Endothelial cell of umbilical vein (primary cell): ENCODE data around the gene GRIA4. TPM values are rescaled to one million over a fixed set of nuclear protein-coding genes. Genes with fewer than 3 reads are reported as not detected.

ENCODE experiments used
- BruUV-seq: library from RNA; stranded (reverse); fragments of 400-500 nt; replicated peaks from 2 replicates; lab custom pipeline; 2021; lab: Mats Ljungman, UMichigan
- CTCF ChIA-PET: fragments of 300-600, 350-600 bp; sonication (Branson Sonifier 250); formaldehyde crosslinking; loops from one replicate; lab custom pipeline; 2021; ENCODE audit warnings: antibody characterized with exemption, inconsistent platforms; lab: Charles Lee
- POLR2A ChIA-PET: fragments of 300-600, 350-600 bp; sonication (Branson Sonifier 250); formaldehyde crosslinking; loops from one replicate; lab custom pipeline; 2021; ENCODE audit warnings: antibody characterized with exemption, inconsistent platforms; lab: Charles Lee
- DNase-seq: peaks from one replicate; pipeline ENCODE4 v3.0.0-alpha.2; 2011; ENCODE audit warnings: low read depth, low spot score
- FAIRE-seq: peaks from 2 replicates; lab custom pipeline; 2011; peaks lifted over from hg19 to GRCh38; lab: Jason Lieb, UNC
- H2AFZ ChIP-seq: 2 replicates; pipeline ENCODE4 v1.6.0; 2012; ENCODE audit warnings: low read depth, low read length, control low read depth, inconsistent platforms
- H3K27ac ChIP-seq: 2 replicates; pipeline ENCODE4 v1.5.1; 2011; ENCODE audit warnings: low read depth, mild to moderate bottlenecking, control low read depth, low read length, moderate library complexity; ENCODE audit not compliant: insufficient read depth
- H3K27me3 ChIP-seq, 2 experiments: 2 replicates each; pipeline versions ENCODE4 v1.6.0 to v1.6.1; 2011; ENCODE audit warnings: low read length in 2 of 2, mixed read lengths in 1 of 2; ENCODE audit not compliant: control insufficient read depth in 2 of 2, insufficient read depth in 2 of 2
- H3K36me3 ChIP-seq, 2 experiments: 2 replicates in 1 of 2; 3 replicates in 1 of 2; pipeline ENCODE4 v1.5.1; 2011; ENCODE audit warnings: low read length in 2 of 2, mild to moderate bottlenecking in 1 of 2, moderate library complexity in 1 of 2; ENCODE audit not compliant: control insufficient read depth in 2 of 2, insufficient read depth in 2 of 2; ENCODE audit errors: extremely low read depth in 1 of 2
- H3K4me1 ChIP-seq: 3 replicates; pipeline ENCODE4 v1.5.1; 2011; ENCODE audit warnings: mild to moderate bottlenecking, low read length; ENCODE audit not compliant: control insufficient read depth, insufficient read depth; ENCODE audit errors: extremely low read depth
- H3K4me2 ChIP-seq: 2 replicates; pipeline ENCODE4 v1.6.1; 2011; ENCODE audit warnings: low read length, control low read depth, mixed read lengths; ENCODE audit not compliant: insufficient read depth
- H3K4me3 ChIP-seq, 3 experiments: fragments of 200-600 bp in 1 of 3; sonication (generic), shearing (Covaris generic) in 1 of 3; replicated peaks in 1 of 3; 2 replicates each; pipeline ENCODE4 v1.5.1; 2011 to 2016; ENCODE audit warnings: control low read depth in 3 of 3, low read length in 3 of 3, mild to moderate bottlenecking in 2 of 3, inconsistent platforms in 1 of 3, low read depth in 1 of 3, moderate library complexity in 1 of 3; ENCODE audit not compliant: insufficient read depth in 1 of 3
- H3K79me2 ChIP-seq: 2 replicates; pipeline ENCODE4 v1.6.0; 2012; ENCODE audit warnings: low read length, inconsistent platforms; ENCODE audit not compliant: control insufficient read depth, insufficient read depth
- H3K9ac ChIP-seq: replicated peaks from 2 replicates; pipeline ENCODE3; 2011; ENCODE audit warnings: low read length, control low read depth; ENCODE audit not compliant: insufficient read depth; ENCODE audit errors: extremely low read depth
- H3K9me1 ChIP-seq: replicated peaks from 3 replicates; pipeline ENCODE4 v1.6.0; 2011; ENCODE audit warnings: mild to moderate bottlenecking, low read length; ENCODE audit not compliant: control insufficient read depth, insufficient read depth; ENCODE audit errors: extremely low read depth
- H3K9me3 ChIP-seq: replicated peaks from 2 replicates; pipeline ENCODE4 v1.5.1; 2012; ENCODE audit warnings: low read length, inconsistent platforms; ENCODE audit not compliant: control insufficient read depth, insufficient read depth
- H4K20me1 ChIP-seq: replicated peaks from 2 replicates; pipeline ENCODE3; 2011; ENCODE audit warnings: mild to moderate bottlenecking, low read length; ENCODE audit not compliant: control insufficient read depth, insufficient read depth; ENCODE audit errors: extremely low read depth
- CTCF ChIP-seq, 2 donors: IDR thresholded peaks; 1 replicate in 1 of 2; 2 replicates in 1 of 2; pipeline ENCODE4 v1.5.1; 2011; ENCODE audit warnings: low read length in 2 of 2, mild to moderate bottlenecking in 2 of 2, moderate library complexity in 2 of 2, control low read depth in 1 of 2, inconsistent platforms in 1 of 2, low read depth in 1 of 2; ENCODE audit not compliant: insufficient read depth in 1 of 2; ENCODE audit errors: extremely low read depth in 1 of 2
- EZH2 ChIP-seq: IDR thresholded peaks from 2 replicates; pipeline ENCODE4 v1.6.1; 2012; ENCODE audit warnings: borderline replicate concordance, low read depth, mild to moderate bottlenecking, moderate library complexity, low read length, inconsistent platforms; ENCODE audit not compliant: severe bottlenecking
- FOS ChIP-seq: IDR thresholded peaks from 2 replicates; pipeline ENCODE4 v1.6.1; 2011; ENCODE audit warnings: mild to moderate bottlenecking, low read length, moderate library complexity, borderline replicate concordance; ENCODE audit not compliant: insufficient read depth
- GATA2 ChIP-seq: IDR thresholded peaks from 2 replicates; pipeline ENCODE4 v1.7.0; 2011; ENCODE audit warnings: low read depth, mild to moderate bottlenecking, moderate library complexity, mixed read lengths, low read length; ENCODE audit not compliant: insufficient read length, insufficient read depth
- JUN ChIP-seq: IDR thresholded peaks from 2 replicates; pipeline ENCODE4 v1.6.1; 2011; ENCODE audit warnings: borderline replicate concordance, low read depth; ENCODE audit not compliant: insufficient read length, insufficient read depth
- MAX ChIP-seq: IDR thresholded peaks from 2 replicates; pipeline ENCODE4 v1.6.1; 2011; ENCODE audit not compliant: insufficient read depth, insufficient read length
- MYC ChIP-seq: IDR thresholded peaks from one replicate; pipeline ENCODE4 v1.6.1; 2011; ENCODE audit warnings: mild to moderate bottlenecking, low read depth, low read length
- POLR2A ChIP-seq: IDR thresholded peaks from 2 replicates; pipeline ENCODE4 v1.6.1; 2012; ENCODE audit warnings: low read depth, mild to moderate bottlenecking, control low read depth, low read length
- POLR2AphosphoS5 ChIP-seq: IDR thresholded peaks from 2 replicates; pipeline ENCODE4 v1.6.1; 2012; ENCODE audit warnings: low read depth, mild to moderate bottlenecking, control low read depth, low read length, moderate library complexity; ENCODE audit not compliant: insufficient read depth
- dilution Hi-C: fragments of 300-500 bp; cut with MboI; formaldehyde crosslinking; loops from one replicate; pipeline ENCODE4 v1.15.0; 2019; ENCODE audit warnings: low sequenced_read_pairs; ENCODE audit not compliant: extremely low pct_ligation_motif_present
- intact Hi-C: fragments of 100-400 bp; cut with micrococcal nuclease; formaldehyde crosslinking; loops from one replicate; pipeline ENCODE4 v1.10.0; 2022
- polyA plus RNA-seq, 4 experiments: library from polyadenylated mRNA; depleted of rRNA in 3 of 4; stranded (reverse) in 3 of 4; unstranded in 1 of 4; fragments of >200 nt; gene quantifications; 2 replicates each; pipeline versions ENCODE4 v1.2.1 to v1.2.3, GENCODE V29; 2011 to 2012; ENCODE audit warnings: missing spikeins in 1 of 4
- total RNA-seq: library from RNA; stranded (reverse); gene quantifications from 2 replicates; pipeline ENCODE4 v1.2.3, GENCODE V29; 2021

The GRIA4 gene
- total and polyA plus RNA-seq, 2 donors (not counting 3 experiments of a cell fraction or from before 2014, with no cell fraction given) = not detected

- intact Hi-C loops = no loop called here
- BruUV-seq = no TSS peak
- no peak for DNase-seq
Observed at GRCh38 chr11:105838668-105839384, 229.0 kb downstream of the GRIA4 start.

More at GRCh38 chr11:105838668-105839384, 229.0 kb downstream of the GRIA4 start:
- H3K4me3 ChIP-seq = no peak overlapping the region
- no peak overlapping the region for H3K9ac ChIP-seq
- H2AFZ ChIP-seq = no peak overlapping the region
- no peaks in the 10 kb centered on the region for H4K20me1 ChIP-seq
- dilution Hi-C loops = no loop called here
- no peaks in the 10 kb centered on the region for H3K36me3 ChIP-seq
- no peak for TF ChIP-seq FOS
- no peak for TF ChIP-seq JUN
- TF ChIP-seq CTCF (IDR thresholded peaks at IDR 0.05; ENCODE audit: extremely low read depth in 1 of 2, insufficient read depth in 1 of 2, low read depth in 1 of 2, low read length in 2 of 2) = no peak
- no peak for TF ChIP-seq MAX
- no peak for TF ChIP-seq EZH2
- TF ChIP-seq POLR2AphosphoS5 = no peak
- TF ChIP-seq POLR2A = no peak
- no peak for TF ChIP-seq GATA2
- no peak for TF ChIP-seq MYC
- CTCF ChIA-PET = interaction anchor here (1.2 kb wide), 1 partner anchor 12 kb away, joined by 3 read pairs; no protein-coding TSS in a partner anchor
- no peaks in the 10 kb centered on the region for H3K27me3 ChIP-seq
- H3K79me2 ChIP-seq = no peaks in the 10 kb centered on the region
- POLR2A ChIA-PET = no interaction called here
- FAIRE-seq = no peak
- H3K4me2 ChIP-seq = no peak overlapping the region
- H3K4me1 ChIP-seq = no peaks in the 10 kb centered on the region
- H3K27ac ChIP-seq = no peak overlapping the region
- no peaks in the 10 kb centered on the region for H3K9me3 ChIP-seq
- no peaks in the 10 kb centered on the region for H3K9me1 ChIP-seq
